GM10266 (cell line): ENCODE data around the gene COP1.
A peak's percentile ranks its signal among the peaks of the same experiment; 100 is the strongest.
"Not testable (repeated sequence)": the region's sequence is repeated elsewhere in the genome, so short reads cannot be mapped to it uniquely, and the experiment has no call there.

Experiments used
- DNase-seq: peaks from one replicate; pipeline ENCODE4 v3.0.0; 2012; ENCODE audit errors: extremely low spot score
- CTCF ChIP-seq: IDR thresholded peaks from 2 replicates; pipeline ENCODE4 v1.5.1; 2012; ENCODE audit warnings: mild to moderate bottlenecking, low read depth; ENCODE audit not compliant: control insufficient read depth, insufficient read depth; ENCODE audit errors: missing control alignments

COP1 gene

GRCh38 chr1:176029155-176029554, 177.9 kb downstream of the COP1 start:
- no peak for TF ChIP-seq CTCF
- no peak for DNase-seq

GRCh38 chr1:176027934-176028333, 179.2 kb downstream of the COP1 start:
- not testable (repeated sequence) for DNase-seq

GRCh38 chr1:176022574-176022973, 184.5 kb downstream of the COP1 start:
- TF ChIP-seq CTCF, result no peak
- no peak for DNase-seq

- peak; percentile 6 for DNase-seq
- no peak for TF ChIP-seq CTCF
Observed at GRCh38 chr1:176017722-176018121, 189.4 kb downstream of the COP1 start.

- TF ChIP-seq CTCF, result no peak
- DNase-seq, result no peak
Observed at GRCh38 chr1:176009951-176010350, 197.1 kb downstream of the COP1 start.

GRCh38 chr1:176007756-176008389, 199.2 kb downstream of the COP1 start:
- DNase-seq, result not testable (repeated sequence)

- DNase-seq, result not testable (repeated sequence)
Observed at GRCh38 chr1:175994660-175995059, 212.4 kb downstream of the COP1 start.

- not testable (repeated sequence) for DNase-seq
Observed at GRCh38 chr1:175992825-175993224, 214.3 kb downstream of the COP1 start.

GRCh38 chr1:175992202-175992601, 214.9 kb downstream of the COP1 start:
- DNase-seq, result not testable (repeated sequence)

- no peak for DNase-seq
- TF ChIP-seq CTCF, result no peak
Observed at GRCh38 chr1:175984813-175985212, 222.3 kb downstream of the COP1 start.
